NCI-H774 (cell line): ENCODE data around the gene ATAT1.

Experiments
- DNase-seq: peaks from one replicate; lab custom pipeline; 2025; lab: John Stamatoyannopoulos, UW

The ATAT1 gene

GRCh38 chr6:30626484-30627366, at the start of gene ATAT1:
Gene ATAT1, plus strand, starts transcription at chr6:30626874.
- peak; percentile 58 for DNase-seq

GRCh38 chr6:30578051-30578450, 48.6 kb upstream of the ATAT1 start:
- no peak for DNase-seq

- no peak for DNase-seq
These were observed 42.8 kb upstream of the ATAT1 start for GRCh38 chr6:30583921-30584320.

- no peak for DNase-seq
These were observed 36.8 kb upstream of the ATAT1 start for GRCh38 chr6:30589754-30590358.

- DNase-seq, result no peak
These were observed 36.2 kb upstream of the ATAT1 start for GRCh38 chr6:30590509-30590908.

GRCh38 chr6:30591008-30591407, 35.7 kb upstream of the ATAT1 start:
- DNase-seq, result no peak

- DNase-seq, result no peak
These were observed 34.4 kb upstream of the ATAT1 start for GRCh38 chr6:30592287-30592686.

- peak; percentile 56 for DNase-seq
These were observed 29.1 kb upstream of the ATAT1 start for GRCh38 chr6:30597315-30598144.

GRCh38 chr6:30598912-30599624, 27.6 kb upstream of the ATAT1 start:
- DNase-seq, result no peak

- DNase-seq, result no peak
These were observed 26.9 kb upstream of the ATAT1 start for GRCh38 chr6:30599625-30600324.

- DNase-seq, result no peak
These were observed 26.2 kb upstream of the ATAT1 start for GRCh38 chr6:30600451-30600961.

- DNase-seq, result no peak
These were observed 25.2 kb upstream of the ATAT1 start for GRCh38 chr6:30601436-30601814.

GRCh38 chr6:30601815-30602641, 24.6 kb upstream of the ATAT1 start:
- no peak for DNase-seq

- no peak for DNase-seq
These were observed 22.7 kb upstream of the ATAT1 start for GRCh38 chr6:30603961-30604360.

GRCh38 chr6:30610065-30610464, 16.6 kb upstream of the ATAT1 start:
- DNase-seq, result no peak

- no peak for DNase-seq
These were observed 15.4 kb upstream of the ATAT1 start for GRCh38 chr6:30611150-30611855.

- no peak for DNase-seq
These were observed 14.8 kb upstream of the ATAT1 start for GRCh38 chr6:30611856-30612194.

GRCh38 chr6:30612213-30612612, 14.5 kb upstream of the ATAT1 start:
- DNase-seq, result no peak

GRCh38 chr6:30612687-30613248, 13.9 kb upstream of the ATAT1 start:
- DNase-seq, result no peak
